Measurements from ENCODE around the gene PPTC7. TPM values are rescaled to one million over a fixed set of nuclear protein-coding genes. Genes with fewer than 3 reads are reported as not detected.
"Not testable (repeated sequence)": the region's sequence is repeated elsewhere in the genome, so short reads cannot be mapped to it uniquely, and the experiment has no call there.

The PPTC7 gene
- total RNA-seq, 1 donor from 2014 or later: 13.3 TPM

GRCh38 chr12:110574044-110574443 is 9.1 kb downstream of the PPTC7 start:
- TF ChIP-seq CTCF (IDR thresholded peaks at IDR 0.05): no peak
- H3K4me3 Mint-ChIP-seq (ENCODE audit: unreplicated experiment): no peak overlapping the region
- no peak for DNase-seq (ENCODE audit: extremely low spot score, unreplicated experiment)

GRCh38 chr12:110570798-110571197 is 12.3 kb downstream of the PPTC7 start:
- not testable (repeated sequence) for H3K4me3 Mint-ChIP-seq (ENCODE audit: unreplicated experiment); H3K27me3 Mint-ChIP-seq (ENCODE audit: unreplicated experiment); H3K9me3 Mint-ChIP-seq (ENCODE audit: unreplicated experiment); DNase-seq (ENCODE audit: extremely low spot score, unreplicated experiment); H3K36me3 Mint-ChIP-seq (ENCODE audit: unreplicated experiment); H3K27ac Mint-ChIP-seq (ENCODE audit: unreplicated experiment)
- peaks cover 13% of the 10 kb centered on the region for H3K4me1 Mint-ChIP-seq (ENCODE audit: unreplicated experiment)

More at GRCh38 chr12:110574044-110574443, 9.1 kb downstream of the PPTC7 start:
- peaks cover 5% of the 10 kb centered on the region for H3K36me3 Mint-ChIP-seq (ENCODE audit: unreplicated experiment)
- H3K27ac Mint-ChIP-seq (ENCODE audit: unreplicated experiment): no peak overlapping the region
- peaks cover 40% of the 10 kb centered on the region for H3K4me1 Mint-ChIP-seq (ENCODE audit: unreplicated experiment)
- peaks cover 3% of the 10 kb centered on the region for H3K9me3 Mint-ChIP-seq (ENCODE audit: unreplicated experiment)
- no peaks in the 10 kb centered on the region for H3K27me3 Mint-ChIP-seq (ENCODE audit: unreplicated experiment)

DNA sequence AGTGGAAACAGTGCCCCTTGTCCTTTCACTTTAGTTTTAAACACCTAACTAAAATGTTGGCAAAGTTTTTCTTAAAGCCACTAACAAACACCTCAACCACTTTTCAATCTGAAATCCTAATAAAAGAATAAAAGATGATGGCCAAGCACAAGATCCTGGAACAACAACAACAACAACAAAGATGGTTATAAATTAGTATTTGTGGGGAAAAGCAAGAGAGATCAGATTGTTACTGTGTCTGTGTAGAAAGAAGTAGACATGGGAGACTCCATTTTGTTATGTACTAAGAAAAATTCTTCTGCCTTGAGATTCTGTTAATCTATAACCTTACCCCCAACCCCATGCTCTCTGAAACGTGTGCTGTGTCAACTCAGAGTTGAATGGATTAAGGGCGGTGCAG is 13.3 kb downstream of the PPTC7 start:
- H3K9me3 Mint-ChIP-seq (ENCODE audit: unreplicated experiment); H3K36me3 Mint-ChIP-seq (ENCODE audit: unreplicated experiment); DNase-seq (ENCODE audit: extremely low spot score, unreplicated experiment); H3K27me3 Mint-ChIP-seq (ENCODE audit: unreplicated experiment); H3K4me3 Mint-ChIP-seq (ENCODE audit: unreplicated experiment); H3K27ac Mint-ChIP-seq (ENCODE audit: unreplicated experiment): not testable (repeated sequence)
- peaks cover 11% of the 10 kb centered on the region for H3K4me1 Mint-ChIP-seq (ENCODE audit: unreplicated experiment)

DNA sequence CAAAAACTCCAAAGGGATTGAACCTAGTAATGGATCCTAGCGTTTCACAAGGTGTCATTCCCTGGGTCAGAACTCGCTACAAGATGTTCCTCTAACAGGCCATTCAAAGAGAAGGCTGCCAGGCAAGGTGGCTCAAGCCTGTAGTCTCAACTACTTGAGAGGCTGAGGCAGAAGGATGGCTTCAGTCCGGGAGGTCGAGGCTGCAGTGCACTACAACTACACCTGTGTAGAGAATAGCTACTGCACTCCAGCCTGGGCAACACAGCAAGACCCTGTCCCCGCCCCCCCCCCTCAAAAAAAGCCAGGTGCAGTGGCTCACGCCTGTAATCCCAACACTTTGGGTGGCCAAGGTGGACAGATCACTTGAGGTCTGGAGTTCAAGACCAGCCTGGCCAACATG is 14.4 kb downstream of the PPTC7 start:
- Mint-ChIP-seq H3K27ac (ENCODE audit: unreplicated experiment) (no peak overlapping the region), H3K9me3 (ENCODE audit: unreplicated experiment) (peaks cover 3% of the 10 kb centered on the region), H3K4me3 (ENCODE audit: unreplicated experiment) (no peak overlapping the region), H3K36me3 (ENCODE audit: unreplicated experiment) (peaks cover 5% of the 10 kb centered on the region), H3K27me3 (ENCODE audit: unreplicated experiment) (no peaks in the 10 kb centered on the region), H3K4me1 (ENCODE audit: unreplicated experiment) (peaks cover 17% of the 10 kb centered on the region)
- no peak for DNase-seq (ENCODE audit: extremely low spot score, unreplicated experiment)
- no peak for TF ChIP-seq CTCF (IDR thresholded peaks at IDR 0.05)

GRCh38 chr12:110566993-110567392 is 16.1 kb downstream of the PPTC7 start:
- Mint-ChIP-seq H3K9me3 (ENCODE audit: unreplicated experiment) (peaks cover 3% of the 10 kb centered on the region), H3K4me1 (ENCODE audit: unreplicated experiment) (peaks cover 28% of the 10 kb centered on the region), H3K27ac (ENCODE audit: unreplicated experiment) (no peak overlapping the region), H3K27me3 (ENCODE audit: unreplicated experiment) (no peaks in the 10 kb centered on the region), H3K36me3 (ENCODE audit: unreplicated experiment) (peaks cover 5% of the 10 kb centered on the region), H3K4me3 (ENCODE audit: unreplicated experiment) (no peak overlapping the region)
- no peak for TF ChIP-seq CTCF (IDR thresholded peaks at IDR 0.05)
- DNase-seq (ENCODE audit: extremely low spot score, unreplicated experiment): no peak

GRCh38 chr12:110565894-110566871 is 16.9 kb downstream of the PPTC7 start:
- no peak for DNase-seq (ENCODE audit: extremely low spot score, unreplicated experiment)
- no peak for TF ChIP-seq CTCF (IDR thresholded peaks at IDR 0.05)
- Mint-ChIP-seq H3K36me3 (ENCODE audit: unreplicated experiment) (peaks cover 5% of the 10 kb centered on the region), H3K9me3 (ENCODE audit: unreplicated experiment) (peaks cover 3% of the 10 kb centered on the region), H3K27me3 (ENCODE audit: unreplicated experiment) (no peaks in the 10 kb centered on the region), H3K27ac (ENCODE audit: unreplicated experiment) (peak overlapping the region; percentile 11), H3K4me1 (ENCODE audit: unreplicated experiment) (peaks cover 37% of the 10 kb centered on the region), H3K4me3 (ENCODE audit: unreplicated experiment) (no peak overlapping the region)

Measured in osteocyte (in vitro differentiated cells).